H1 (cell line): ENCODE data around the gene PHEX. TPM values are rescaled to one million over a fixed set of nuclear protein-coding genes. Genes with fewer than 3 reads are reported as not detected.
A peak's percentile ranks its signal among the peaks of the same experiment; 100 is the strongest.

ENCODE experiments used
- CTCF ChIA-PET: fragments of 300-600 bp; sonication (Branson Sonifier 250); formaldehyde crosslinking; loops from one replicate; lab custom pipeline; 2021; ENCODE audit not compliant: partially characterized antibody; lab: Charles Lee
- POLR2A ChIA-PET: fragments of 300-600 bp; sonication (Branson Sonifier 250); formaldehyde crosslinking; loops from one replicate; lab custom pipeline; 2021; ENCODE audit warnings: inconsistent platforms; ENCODE audit not compliant: partially characterized antibody; lab: Charles Lee
- DNase-seq, 2 experiments: peaks; one replicate each; pipeline versions ENCODE4 v3.0.0 to v3.0.0-alpha.2; 2010 to 2022; ENCODE audit warnings: low spot score in 2 of 2, low read depth in 1 of 2, mixed read lengths in 1 of 2
- FAIRE-seq: peaks from 2 replicates; lab custom pipeline; 2011; peaks lifted over from hg19 to GRCh38; lab: Jason Lieb, UNC
- H2AFZ ChIP-seq: 2 replicates; pipeline ENCODE4 v1.8.1; 2012; ENCODE audit warnings: low read length, inconsistent platforms
- H2AK5ac ChIP-seq: 2 replicates; pipeline ENCODE4 v1.6.1; 2013; ENCODE audit warnings: low read depth, low read length
- H2BK120ac ChIP-seq: replicated peaks from 2 replicates; pipeline ENCODE3; 2013; ENCODE audit warnings: low read depth, low read length, inconsistent platforms
- H2BK12ac ChIP-seq: 2 replicates; pipeline ENCODE4 v1.6.1; 2013; ENCODE audit warnings: low read depth, low read length
- H2BK15ac ChIP-seq: 2 replicates; pipeline ENCODE4 v1.6.1; 2013; ENCODE audit warnings: low read length
- H2BK20ac ChIP-seq: 2 replicates; pipeline ENCODE4 v1.6.1; 2013; ENCODE audit warnings: low read length
- H2BK5ac ChIP-seq: 2 replicates; pipeline ENCODE4 v1.6.1; 2013; ENCODE audit warnings: low read depth, low read length
- H3K14ac ChIP-seq: 2 replicates; pipeline ENCODE4 v1.6.1; 2013; ENCODE audit warnings: inconsistent platforms; ENCODE audit not compliant: insufficient read length
- H3K18ac ChIP-seq: 2 replicates; pipeline ENCODE4 v1.6.1; 2013; ENCODE audit warnings: low read length; ENCODE audit errors: extremely low read depth
- H3K23ac ChIP-seq: 2 replicates; pipeline ENCODE4 v1.6.1; 2013; ENCODE audit warnings: inconsistent platforms; ENCODE audit not compliant: insufficient read length
- H3K23me2 ChIP-seq: 2 replicates; pipeline ENCODE4 v1.6.1; 2013; ENCODE audit warnings: low read depth, low read length
- H3K27ac ChIP-seq: 2 replicates; pipeline ENCODE4 v1.6.1; 2011; ENCODE audit warnings: low read depth, low read length, inconsistent platforms
- H3K27me3 ChIP-seq, 4 experiments: replicated peaks in 1 of 4; 1 replicate in 1 of 4; 2 replicates in 3 of 4; pipeline versions ENCODE4 v1.6.1 to v1.8.1; 2011 to 2013; ENCODE audit warnings: low read length in 3 of 4, mild to moderate bottlenecking in 3 of 4, inconsistent platforms in 2 of 4, mixed read lengths in 2 of 4, moderate library complexity in 1 of 4; ENCODE audit not compliant: control insufficient read depth in 3 of 4, insufficient read depth in 3 of 4; ENCODE audit errors: extremely low read depth in 1 of 4
- H3K36me3 ChIP-seq, 4 experiments: 2 replicates each; pipeline versions ENCODE4 v1.6.1 to v1.8.1; 2011 to 2013; ENCODE audit warnings: mild to moderate bottlenecking in 4 of 4, low read length in 3 of 4, moderate library complexity in 2 of 4, control low read depth in 1 of 4, inconsistent platforms in 1 of 4; ENCODE audit not compliant: insufficient read depth in 4 of 4, control insufficient read depth in 2 of 4
- H3K4ac ChIP-seq: replicated peaks from 2 replicates; pipeline ENCODE3; 2013; ENCODE audit warnings: low read length, low read depth, mixed read lengths, inconsistent platforms; ENCODE audit not compliant: insufficient read length
- H3K4me1 ChIP-seq, 4 experiments: replicated peaks in 1 of 4; 1 replicate in 1 of 4; 2 replicates in 3 of 4; pipeline versions ENCODE4 v1.6.1 to v1.8.1; 2011 to 2013; ENCODE audit warnings: low read length in 3 of 4, inconsistent platforms in 2 of 4, mixed read lengths in 1 of 4; ENCODE audit not compliant: insufficient read depth in 4 of 4, control insufficient read depth in 3 of 4
- H3K4me2 ChIP-seq, 2 experiments: 2 replicates each; pipeline versions ENCODE4 v1.6.1 to v1.8.1; 2011 to 2013; ENCODE audit warnings: low read depth in 2 of 2, low read length in 2 of 2, control low read depth in 1 of 2, inconsistent platforms in 1 of 2, mild to moderate bottlenecking in 1 of 2; ENCODE audit not compliant: insufficient read depth in 1 of 2
- H3K4me3 ChIP-seq, 4 experiments: fragments of 200-600, 300-600 bp in 1 of 4; sonication (generic), shearing (Covaris generic), sonication (Bioruptor Twin) in 1 of 4; 2 replicates each; pipeline versions ENCODE4 v1.5.1 to v1.8.1; 2011 to 2016; ENCODE audit warnings: low read length in 4 of 4, low read depth in 3 of 4, control low read depth in 2 of 4, inconsistent platforms in 2 of 4, mild to moderate bottlenecking in 2 of 4, mixed read lengths in 1 of 4, moderate library complexity in 1 of 4; ENCODE audit not compliant: insufficient read depth in 2 of 4; ENCODE audit errors: extremely low read depth in 1 of 4
- H3K56ac ChIP-seq: replicated peaks from 2 replicates; pipeline ENCODE3; 2013; ENCODE audit warnings: low read depth, mild to moderate bottlenecking, mixed read lengths, low read length, inconsistent platforms; ENCODE audit not compliant: insufficient read length
- H3K79me1 ChIP-seq: 2 replicates; pipeline ENCODE4 v1.6.1; 2013; ENCODE audit warnings: low read depth, low read length, control low read depth
- H3K79me2 ChIP-seq, 2 experiments: 2 replicates each; pipeline versions ENCODE4 v1.6.1 to v1.8.1; 2012 to 2013; ENCODE audit warnings: low read length in 2 of 2, mild to moderate bottlenecking in 2 of 2, inconsistent platforms in 1 of 2; ENCODE audit not compliant: insufficient read depth in 2 of 2, control insufficient read depth in 1 of 2
- H3K9ac ChIP-seq, 4 experiments: replicated peaks in 1 of 4; 1 replicate in 1 of 4; 2 replicates in 3 of 4; pipeline versions ENCODE4 v1.6.1 to v1.8.1; 2011 to 2013; ENCODE audit warnings: low read depth in 3 of 4, low read length in 3 of 4, control low read depth in 2 of 4, mild to moderate bottlenecking in 2 of 4, moderate library complexity in 2 of 4, inconsistent platforms in 1 of 4; ENCODE audit errors: extremely low read depth in 1 of 4
- H3K9me3 ChIP-seq, 2 experiments: 2 replicates each; pipeline versions ENCODE4 v1.6.1 to v1.8.1; 2012 to 2013; ENCODE audit warnings: mild to moderate bottlenecking in 2 of 2, moderate library complexity in 2 of 2, control low read depth in 1 of 2, inconsistent platforms in 1 of 2, low read depth in 1 of 2, low read length in 1 of 2, mixed read lengths in 1 of 2; ENCODE audit not compliant: insufficient read depth in 2 of 2
- H4K20me1 ChIP-seq, 2 experiments: replicated peaks in 1 of 2; 2 replicates each; pipeline versions ENCODE3 to v1.8.1; 2011 to 2013; ENCODE audit warnings: inconsistent platforms in 2 of 2, low read length in 2 of 2, mild to moderate bottlenecking in 1 of 2; ENCODE audit not compliant: insufficient read depth in 2 of 2, control insufficient read depth in 1 of 2
- H4K5ac ChIP-seq: 2 replicates; pipeline ENCODE4 v1.6.1; 2013; ENCODE audit warnings: low read length, low read depth, mixed read lengths, inconsistent platforms; ENCODE audit not compliant: insufficient read length
- H4K8ac ChIP-seq: 2 replicates; pipeline ENCODE4 v1.8.0; 2013; ENCODE audit warnings: mild to moderate bottlenecking, moderate library complexity, low read length, inconsistent platforms; ENCODE audit not compliant: insufficient read depth; ENCODE audit errors: extremely low read depth
- H4K91ac ChIP-seq: replicated peaks from 2 replicates; pipeline ENCODE3; 2013; ENCODE audit warnings: low read length, mixed read lengths, inconsistent platforms; ENCODE audit not compliant: insufficient read length
- BACH1 ChIP-seq: IDR thresholded peaks from 2 replicates; pipeline ENCODE4 v1.6.1; 2012; ENCODE audit warnings: low read length, improper control_type of control experiment
- CBX5 ChIP-seq: fragments of 300-800, 300-1000 bp; sonication (generic); IDR thresholded peaks from 2 replicates; pipeline ENCODE4 v1.7.1; 2016; ENCODE audit warnings: antibody characterized with exemption, low read length, low read depth
- CHD2 ChIP-seq: IDR thresholded peaks from 2 replicates; pipeline ENCODE4 v1.6.1; 2012; ENCODE audit warnings: low read length, improper control_type of control experiment
- EP300 ChIP-seq, 2 experiments: IDR thresholded peaks; 1 replicate in 1 of 2; 2 replicates in 1 of 2; pipeline ENCODE4 v1.6.1; 2011 to 2012; ENCODE audit warnings: low read depth in 2 of 2, low read length in 2 of 2, mild to moderate bottlenecking in 2 of 2, borderline replicate concordance in 1 of 2, inconsistent platforms in 1 of 2, moderate library complexity in 1 of 2
- RAD21 ChIP-seq, 2 experiments: IDR thresholded peaks in 1 of 2; conservative IDR thresholded peaks in 1 of 2; 2 replicates each; pipeline ENCODE4 v1.6.1; 2011; ENCODE audit warnings: low read depth in 2 of 2, low read length in 2 of 2, improper control_type of control experiment in 1 of 2, inconsistent platforms in 1 of 2, mild to moderate bottlenecking in 1 of 2, moderate library complexity in 1 of 2
- SAP30 ChIP-seq: fragments of 300-600 bp; sonication (generic); IDR thresholded peaks from 2 replicates; pipeline ENCODE4 v1.7.1; 2012; ENCODE audit warnings: low read length, moderate library complexity, mild to moderate bottlenecking, inconsistent platforms; ENCODE audit not compliant: insufficient read depth, insufficient replicate concordance
- SIRT6 ChIP-seq: IDR thresholded peaks from one replicate; pipeline ENCODE4 v1.7.1; 2012; ENCODE audit warnings: low read length, inconsistent platforms
- SP4 ChIP-seq: IDR thresholded peaks from 2 replicates; pipeline ENCODE4 v1.6.1; 2012; ENCODE audit warnings: low read length, inconsistent platforms
- SUZ12 ChIP-seq: fragments of 200-600 bp; sonication (generic); IDR thresholded peaks from 2 replicates; pipeline ENCODE4 v1.6.1; 2012; ENCODE audit warnings: mild to moderate bottlenecking, inconsistent platforms, low read length, moderate library complexity, mixed read lengths
- TEAD4 ChIP-seq: IDR thresholded peaks from 2 replicates; pipeline ENCODE4 v1.6.1; 2012; ENCODE audit warnings: low read depth, low read length, inconsistent platforms, mixed read lengths
- WGBS, 2 experiments: shearing (Covaris generic) in 1 of 2; methylation state at CpG; one replicate each; pipeline versions ENCODE4 v1.1.6 to v1.1.7; 2013 to 2015; ENCODE audit warnings: low lambda C conversion rate in 2 of 2, mixed read lengths in 2 of 2, inconsistent platforms in 1 of 2, low coverage in 1 of 2, missing lambda C conversion rate in 1 of 2; ENCODE audit not compliant: insufficient replicate concordance in 2 of 2, insufficient coverage in 1 of 2, insufficient read length in 1 of 2; ENCODE audit errors: extremely low coverage in 1 of 2, missing lambda C conversion rate in 1 of 2; 5-methylcytosine and 5-hydroxymethylcytosine counted together
- polyA plus RNA-seq, 7 experiments: library from polyadenylated mRNA; depleted of rRNA in 3 of 7; stranded (reverse) in 5 of 7; unstranded in 2 of 7; fragments of >200 nt in 5 of 7; fragments of 200-250 nt in 2 of 7; gene quantifications; 1 replicate in 5 of 7; 2 replicates in 1 of 7; 4 replicates in 1 of 7; pipeline versions ENCODE4 v1.2.1 to v1.2.3, GENCODE V29; 2011 to 2013; ENCODE audit warnings: missing spikeins in 2 of 7, mixed read lengths in 2 of 7
- total RNA-seq: library from RNA; stranded (reverse); fragmentation: NEBNext Ultra II Directional; extraction: Animal tissue kit (Norgen Biotek cat#: 25700); gene quantifications from 2 replicates; pipeline ENCODE4 v1.2.1, GENCODE V29; 2021
- TF ChIP-seq, protein P1 (sequence below): IDR thresholded peaks from 2 replicates; pipeline ENCODE4 v1.6.1; 2012; ENCODE audit warnings: inconsistent platforms
- TF ChIP-seq, protein P2 (sequence below): IDR thresholded peaks from 2 replicates; pipeline ENCODE4 v1.6.1; 2012; ENCODE audit warnings: inconsistent platforms

The PHEX gene
- total and polyA plus RNA-seq, 2 of the 8 experiments (the other 6 are each of a cell fraction or from before 2014, with no cell fraction given), result 0.03 to 0.11 TPM

DNA sequence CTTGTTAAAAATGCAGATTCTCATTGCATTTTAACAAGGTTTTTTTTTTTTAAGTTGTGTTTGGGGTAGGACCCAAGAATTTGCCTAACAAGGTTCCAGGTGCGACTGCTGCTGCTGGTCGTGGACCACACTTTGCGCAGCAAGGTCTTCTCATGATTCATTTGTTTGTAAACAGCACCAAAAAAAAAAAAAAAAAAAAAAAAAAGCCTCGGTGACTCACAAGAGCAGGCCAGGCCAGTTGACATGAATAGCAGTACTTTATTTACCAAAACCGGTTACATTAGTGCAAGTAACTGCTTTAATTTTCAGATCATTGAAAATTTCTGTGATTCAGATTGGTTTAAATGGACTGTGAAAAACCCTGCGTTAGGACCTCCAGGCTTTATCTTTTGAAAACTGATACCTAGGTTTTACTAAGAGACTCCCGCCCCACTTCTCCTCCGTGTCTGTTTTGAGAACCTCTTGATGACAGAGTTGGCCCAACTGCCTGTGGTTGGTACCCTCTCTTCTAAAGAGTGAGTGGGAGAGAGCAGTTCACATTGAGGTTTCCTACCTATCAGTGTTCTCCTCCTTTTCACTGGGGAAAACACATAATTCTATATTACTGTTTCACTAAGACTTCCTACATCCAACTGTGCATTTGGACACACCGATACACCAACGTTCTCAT lies 86.2 kb downstream of the PHEX start:
- peak; percentile 62 for FAIRE-seq
- Histone ChIP-seq H3K23ac (no peak overlapping the region), H2BK12ac (no peak overlapping the region), H3K9ac (no peak overlapping the region), H3K27ac (no peak overlapping the region), H3K56ac (no peak overlapping the region), H4K91ac (no peak overlapping the region), H3K4me2 (0 out of 4 replicates have a peak overlapping the region, but pooled peaks of 1 of the 2 experiments have one; percentile 7), H4K20me1 (no peaks in the 10 kb centered on the region), H4K5ac (no peak overlapping the region), H3K79me2 (no peaks in the 10 kb centered on the region), H2AK5ac (no peak overlapping the region), H2BK20ac (no peak overlapping the region), H2BK15ac (no peak overlapping the region), H3K23me2 (no peaks in the 10 kb centered on the region), H4K8ac (no peak overlapping the region), H2BK5ac (no peak overlapping the region), H3K4me1 (peaks cover 0 to 4% (median 1%) of the 10 kb centered on the region in 4 experiments; a peak in 3 of 7 replicates), H3K18ac (no peak overlapping the region), H2AFZ (no peak overlapping the region), H3K27me3 (no peaks in the 10 kb centered on the region), H3K4me3 (no peak overlapping the region), H3K79me1 (no peaks in the 10 kb centered on the region), H3K14ac (no peak overlapping the region), H3K4ac (no peak overlapping the region), H3K36me3 (no peaks in the 10 kb centered on the region), H2BK120ac (no peak overlapping the region), H3K9me3 (no peaks in the 10 kb centered on the region)
- 59% methylated on average over 9 of the region's 10 CpGs; no CpG with 5 or more reads in 1 of the 2 experiments for WGBS, 2 experiments
- no peak for DNase-seq
- ChIA-PET CTCF (no interaction called here), POLR2A (interaction anchor here (0.6 kb wide), 1 partner anchor 107 kb away, joined by 3 read pairs; no protein-coding TSS in a partner anchor)
- TF ChIP-seq SAP30 (no peak), SUZ12 (no peak), RAD21 (IDR thresholded peaks at IDR 0.05 in 1 of 2, conservative IDR thresholded peaks at IDR 0.05 in 1 of 2; ENCODE audit: low read depth in 2 of 2, low read length in 2 of 2) (no peak), SIRT6 (no peak), CHD2 (no peak), BACH1 (no peak), CBX5 (no peak), TEAD4 (no peak), SP4 (no peak), EP300 (IDR thresholded peaks at IDR 0.05; ENCODE audit: borderline replicate concordance in 1 of 2, low read depth in 2 of 2, low read length in 2 of 2) (no peak)
- TF ChIP-seq, protein P1, sequence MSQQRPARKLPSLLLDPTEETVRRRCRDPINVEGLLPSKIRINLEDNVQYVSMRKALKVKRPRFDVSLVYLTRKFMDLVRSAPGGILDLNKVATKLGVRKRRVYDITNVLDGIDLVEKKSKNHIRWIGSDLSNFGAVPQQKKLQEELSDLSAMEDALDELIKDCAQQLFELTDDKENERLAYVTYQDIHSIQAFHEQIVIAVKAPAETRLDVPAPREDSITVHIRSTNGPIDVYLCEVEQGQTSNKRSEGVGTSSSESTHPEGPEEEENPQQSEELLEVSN, result no peak
- TF ChIP-seq, protein P2, sequence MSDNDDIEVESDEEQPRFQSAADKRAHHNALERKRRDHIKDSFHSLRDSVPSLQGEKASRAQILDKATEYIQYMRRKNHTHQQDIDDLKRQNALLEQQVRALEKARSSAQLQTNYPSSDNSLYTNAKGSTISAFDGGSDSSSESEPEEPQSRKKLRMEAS, result no peak
